Spleen (tissue), 7 donors: ENCODE data around the gene DSCAML1.

ENCODE experiments used
- POLR2AphosphoS5 ChIP-seq, 3 donors: sonication (generic); formaldehyde crosslinking; IDR thresholded peaks; one replicate each; pipeline ENCODE4 v1.5.1; 2017; ENCODE audit warnings: antibody characterized with exemption in 3 of 3
- TF ChIP-seq, protein P1 (sequence below), 11 experiments: fragments of 200-600 bp in 7 of 11; fragments of 450-650 bp in 4 of 11; sonication (generic) in 4 of 11; IDR thresholded peaks in 8 of 11; conservative IDR thresholded peaks in 3 of 11; 1 replicate in 7 of 11; 2 replicates in 4 of 11; pipeline versions ENCODE4 v1.4.0 to v1.8.0; 2016 to 2021; ENCODE audit warnings: antibody characterized with exemption in 11 of 11, inconsistent platforms in 4 of 11, mild to moderate bottlenecking in 1 of 11
- donor health status: DM: no; HTN: no; CAD: no; lungs with moderate emphysema.
- donor health status: DM: no; HTN: no; CAD: no.
- donor health status: DM: no; HTN: no; CAD: no.

DNA sequence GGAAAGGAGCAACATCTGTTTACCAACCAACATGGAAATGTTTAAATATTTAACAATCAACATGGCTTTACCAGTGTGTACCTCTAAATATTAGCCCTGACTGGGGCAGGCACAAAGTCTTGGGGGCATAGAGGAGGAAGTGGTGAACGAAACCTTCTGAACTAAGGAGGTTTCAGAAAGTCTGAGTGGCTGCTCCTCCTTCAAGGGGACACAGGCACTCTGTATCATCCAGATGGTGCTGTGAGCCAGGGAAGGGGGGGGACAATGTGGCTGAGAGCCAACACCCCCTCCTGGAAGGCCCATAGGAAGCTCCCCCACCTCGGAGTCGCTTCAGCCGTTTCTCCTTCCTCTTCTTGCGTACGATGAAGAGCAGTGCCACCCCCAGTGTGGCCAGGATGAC, 361.7 kb downstream of the DSCAML1 start:
- TF ChIP-seq, protein P1, sequence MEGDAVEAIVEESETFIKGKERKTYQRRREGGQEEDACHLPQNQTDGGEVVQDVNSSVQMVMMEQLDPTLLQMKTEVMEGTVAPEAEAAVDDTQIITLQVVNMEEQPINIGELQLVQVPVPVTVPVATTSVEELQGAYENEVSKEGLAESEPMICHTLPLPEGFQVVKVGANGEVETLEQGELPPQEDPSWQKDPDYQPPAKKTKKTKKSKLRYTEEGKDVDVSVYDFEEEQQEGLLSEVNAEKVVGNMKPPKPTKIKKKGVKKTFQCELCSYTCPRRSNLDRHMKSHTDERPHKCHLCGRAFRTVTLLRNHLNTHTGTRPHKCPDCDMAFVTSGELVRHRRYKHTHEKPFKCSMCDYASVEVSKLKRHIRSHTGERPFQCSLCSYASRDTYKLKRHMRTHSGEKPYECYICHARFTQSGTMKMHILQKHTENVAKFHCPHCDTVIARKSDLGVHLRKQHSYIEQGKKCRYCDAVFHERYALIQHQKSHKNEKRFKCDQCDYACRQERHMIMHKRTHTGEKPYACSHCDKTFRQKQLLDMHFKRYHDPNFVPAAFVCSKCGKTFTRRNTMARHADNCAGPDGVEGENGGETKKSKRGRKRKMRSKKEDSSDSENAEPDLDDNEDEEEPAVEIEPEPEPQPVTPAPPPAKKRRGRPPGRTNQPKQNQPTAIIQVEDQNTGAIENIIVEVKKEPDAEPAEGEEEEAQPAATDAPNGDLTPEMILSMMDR (IDR thresholded peaks at IDR 0.05 in 8 of 11, conservative IDR thresholded peaks at IDR 0.05 in 3 of 11): no peak
- no peak for TF ChIP-seq POLR2AphosphoS5 (IDR thresholded peaks at IDR 0.05)
